Measurements from ENCODE around the gene NRTN. TPM values are rescaled to one million over a fixed set of nuclear protein-coding genes. Genes with fewer than 3 reads are reported as not detected.

NRTN gene
- polyA plus RNA-seq, 1 donor from 2014 or later = 0.62 TPM

GRCh38 chr19:5829567-5830310 is 24.9 kb downstream of the NRTN start:
- Histone ChIP-seq H3K4me2 (ENCODE audit: low read length) (no peak overlapping the region), H3K79me2 (replicated peaks; ENCODE audit: insufficient read depth, low read length) (no peaks in the 10 kb centered on the region), H3F3A (ENCODE audit: insufficient read depth, low read length, poor library complexity, severe bottlenecking) (no peaks in the 10 kb centered on the region), H2AFZ (ENCODE audit: low read depth, low read length) (no peak overlapping the region), H3K36me3 (ENCODE audit: insufficient read depth, low read length) (no peaks in the 10 kb centered on the region), H4K20me1 (ENCODE audit: insufficient read depth) (no peaks in the 10 kb centered on the region), H3K27me3 (ENCODE audit: insufficient read depth, low read depth, low read length) (no peaks in the 10 kb centered on the region), H3K9me3 (ENCODE audit: low read length) (no peaks in the 10 kb centered on the region), H3K27ac (ENCODE audit: low read length) (no peak overlapping the region), H3K4me3 (ENCODE audit: low read length) (no peak overlapping the region), H3K9me2 (ENCODE audit: insufficient read depth, low read length) (no peaks in the 10 kb centered on the region), H3K9ac (ENCODE audit: low read length) (no peak overlapping the region)
- no peak for TF ChIP-seq TAF1 (IDR thresholded peaks at IDR 0.05; ENCODE audit: low read depth)
- TF ChIP-seq POLR2AphosphoS5 (IDR thresholded peaks at IDR 0.05) = no peak
- TF ChIP-seq RAD21 (conservative IDR thresholded peaks at IDR 0.05) = no peak
- TF ChIP-seq SMC3 (conservative IDR thresholded peaks at IDR 0.05; ENCODE audit: poor library complexity) = no peak
- no peak for TF ChIP-seq MXI1 (conservative IDR thresholded peaks at IDR 0.05; ENCODE audit: poor library complexity, severe bottlenecking)
- TF ChIP-seq, protein P1, sequence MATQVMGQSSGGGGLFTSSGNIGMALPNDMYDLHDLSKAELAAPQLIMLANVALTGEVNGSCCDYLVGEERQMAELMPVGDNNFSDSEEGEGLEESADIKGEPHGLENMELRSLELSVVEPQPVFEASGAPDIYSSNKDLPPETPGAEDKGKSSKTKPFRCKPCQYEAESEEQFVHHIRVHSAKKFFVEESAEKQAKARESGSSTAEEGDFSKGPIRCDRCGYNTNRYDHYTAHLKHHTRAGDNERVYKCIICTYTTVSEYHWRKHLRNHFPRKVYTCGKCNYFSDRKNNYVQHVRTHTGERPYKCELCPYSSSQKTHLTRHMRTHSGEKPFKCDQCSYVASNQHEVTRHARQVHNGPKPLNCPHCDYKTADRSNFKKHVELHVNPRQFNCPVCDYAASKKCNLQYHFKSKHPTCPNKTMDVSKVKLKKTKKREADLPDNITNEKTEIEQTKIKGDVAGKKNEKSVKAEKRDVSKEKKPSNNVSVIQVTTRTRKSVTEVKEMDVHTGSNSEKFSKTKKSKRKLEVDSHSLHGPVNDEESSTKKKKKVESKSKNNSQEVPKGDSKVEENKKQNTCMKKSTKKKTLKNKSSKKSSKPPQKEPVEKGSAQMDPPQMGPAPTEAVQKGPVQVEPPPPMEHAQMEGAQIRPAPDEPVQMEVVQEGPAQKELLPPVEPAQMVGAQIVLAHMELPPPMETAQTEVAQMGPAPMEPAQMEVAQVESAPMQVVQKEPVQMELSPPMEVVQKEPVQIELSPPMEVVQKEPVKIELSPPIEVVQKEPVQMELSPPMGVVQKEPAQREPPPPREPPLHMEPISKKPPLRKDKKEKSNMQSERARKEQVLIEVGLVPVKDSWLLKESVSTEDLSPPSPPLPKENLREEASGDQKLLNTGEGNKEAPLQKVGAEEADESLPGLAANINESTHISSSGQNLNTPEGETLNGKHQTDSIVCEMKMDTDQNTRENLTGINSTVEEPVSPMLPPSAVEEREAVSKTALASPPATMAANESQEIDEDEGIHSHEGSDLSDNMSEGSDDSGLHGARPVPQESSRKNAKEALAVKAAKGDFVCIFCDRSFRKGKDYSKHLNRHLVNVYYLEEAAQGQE (IDR thresholded peaks at IDR 0.05; ENCODE audit: borderline replicate concordance) = no peak
- no peak for TF ChIP-seq EP300 (conservative IDR thresholded peaks at IDR 0.05; ENCODE audit: poor library complexity, severe bottlenecking)
- TF ChIP-seq, protein P2, sequence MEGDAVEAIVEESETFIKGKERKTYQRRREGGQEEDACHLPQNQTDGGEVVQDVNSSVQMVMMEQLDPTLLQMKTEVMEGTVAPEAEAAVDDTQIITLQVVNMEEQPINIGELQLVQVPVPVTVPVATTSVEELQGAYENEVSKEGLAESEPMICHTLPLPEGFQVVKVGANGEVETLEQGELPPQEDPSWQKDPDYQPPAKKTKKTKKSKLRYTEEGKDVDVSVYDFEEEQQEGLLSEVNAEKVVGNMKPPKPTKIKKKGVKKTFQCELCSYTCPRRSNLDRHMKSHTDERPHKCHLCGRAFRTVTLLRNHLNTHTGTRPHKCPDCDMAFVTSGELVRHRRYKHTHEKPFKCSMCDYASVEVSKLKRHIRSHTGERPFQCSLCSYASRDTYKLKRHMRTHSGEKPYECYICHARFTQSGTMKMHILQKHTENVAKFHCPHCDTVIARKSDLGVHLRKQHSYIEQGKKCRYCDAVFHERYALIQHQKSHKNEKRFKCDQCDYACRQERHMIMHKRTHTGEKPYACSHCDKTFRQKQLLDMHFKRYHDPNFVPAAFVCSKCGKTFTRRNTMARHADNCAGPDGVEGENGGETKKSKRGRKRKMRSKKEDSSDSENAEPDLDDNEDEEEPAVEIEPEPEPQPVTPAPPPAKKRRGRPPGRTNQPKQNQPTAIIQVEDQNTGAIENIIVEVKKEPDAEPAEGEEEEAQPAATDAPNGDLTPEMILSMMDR (IDR thresholded peaks at IDR 0.05; ENCODE audit: poor library complexity, severe bottlenecking) = no peak

GRCh38 chr19:5831159-5831558 is 26.3 kb downstream of the NRTN start:
- no peak overlapping the region for H3K27ac ChIP-seq (ENCODE audit: low read length)
- no peaks in the 10 kb centered on the region for H3K27me3 ChIP-seq (ENCODE audit: insufficient read depth, low read depth, low read length)
- H3K36me3 ChIP-seq (ENCODE audit: insufficient read depth, low read length) = no peaks in the 10 kb centered on the region
- no peaks in the 10 kb centered on the region for H3K9me3 ChIP-seq (ENCODE audit: low read length)
- H3K4me2 ChIP-seq (ENCODE audit: low read length) = no peak overlapping the region
- no peak overlapping the region for H2AFZ ChIP-seq (ENCODE audit: low read depth, low read length)
- no peaks in the 10 kb centered on the region for H3K79me2 ChIP-seq (replicated peaks; ENCODE audit: insufficient read depth, low read length)
- H3F3A ChIP-seq (ENCODE audit: insufficient read depth, low read length, poor library complexity, severe bottlenecking) = no peaks in the 10 kb centered on the region
- no peaks in the 10 kb centered on the region for H3K9me2 ChIP-seq (ENCODE audit: insufficient read depth, low read length)
- no peaks in the 10 kb centered on the region for H4K20me1 ChIP-seq (ENCODE audit: insufficient read depth)
- TF ChIP-seq TAF1 (IDR thresholded peaks at IDR 0.05; ENCODE audit: low read depth) (no peak), RAD21 (conservative IDR thresholded peaks at IDR 0.05) (no peak)
- no peak overlapping the region for H3K9ac ChIP-seq (ENCODE audit: low read length)
- no peak overlapping the region for H3K4me3 ChIP-seq (ENCODE audit: low read length)

GRCh38 chr19:5832061-5832460 is 27.2 kb downstream of the NRTN start:
- Histone ChIP-seq H3K4me2 (ENCODE audit: low read length) (no peak overlapping the region), H2AFZ (ENCODE audit: low read depth, low read length) (no peak overlapping the region), H4K20me1 (ENCODE audit: insufficient read depth) (no peaks in the 10 kb centered on the region), H3K9ac (ENCODE audit: low read length) (no peak overlapping the region), H3K27ac (ENCODE audit: low read length) (no peak overlapping the region), H3F3A (ENCODE audit: insufficient read depth, low read length, poor library complexity, severe bottlenecking) (no peaks in the 10 kb centered on the region), H3K27me3 (ENCODE audit: insufficient read depth, low read depth, low read length) (no peaks in the 10 kb centered on the region), H3K36me3 (ENCODE audit: insufficient read depth, low read length) (no peaks in the 10 kb centered on the region), H3K9me3 (ENCODE audit: low read length) (no peaks in the 10 kb centered on the region), H3K79me2 (replicated peaks; ENCODE audit: insufficient read depth, low read length) (no peaks in the 10 kb centered on the region), H3K4me3 (ENCODE audit: low read length) (no peak overlapping the region), H3K9me2 (ENCODE audit: insufficient read depth, low read length) (no peaks in the 10 kb centered on the region)
- TF ChIP-seq EP300 (conservative IDR thresholded peaks at IDR 0.05; ENCODE audit: poor library complexity, severe bottlenecking) (no peak), RAD21 (conservative IDR thresholded peaks at IDR 0.05) (no peak)
